CD4-positive, alpha-beta T cell treated with Interleukin-4 for 1 hour (primary cell): ENCODE measurements around the gene GAK.

Source experiments
- DNase-seq, 2 donors: peaks; one replicate each; pipeline ENCODE4 v3.0.0-alpha.2; 2020 to 2022

Gene GAK

GRCh38 chr4:964346-965025 lies 32.4 kb upstream of the GAK start:
- no peak for DNase-seq

- no peak for DNase-seq
Measured at GRCh38 chr4:963276-964225, 31.4 kb upstream of the GAK start.

- no peak for DNase-seq
Measured at GRCh38 chr4:962231-963208, 30.4 kb upstream of the GAK start.

GRCh38 chr4:961351-962230 lies 29.5 kb upstream of the GAK start:
- no peak for DNase-seq

- DNase-seq: no peak
Measured at GRCh38 chr4:960636-961350, 28.7 kb upstream of the GAK start.

GRCh38 chr4:960140-960635 lies 28.1 kb upstream of the GAK start:
- DNase-seq: no peak

GRCh38 chr4:959338-960139 lies 27.4 kb upstream of the GAK start:
- no peak for DNase-seq

- DNase-seq: no peak
Measured at GRCh38 chr4:958696-959337, 26.7 kb upstream of the GAK start.

GRCh38 chr4:958314-958665 lies 26.2 kb upstream of the GAK start:
- DNase-seq: no peak

GRCh38 chr4:957581-958313 lies 25.6 kb upstream of the GAK start:
- DNase-seq: no peak

GRCh38 chr4:957231-957580 lies 25.1 kb upstream of the GAK start:
- no peak for DNase-seq

- no peak for DNase-seq
Measured at GRCh38 chr4:956531-957230, 24.6 kb upstream of the GAK start.

GRCh38 chr4:955931-956381 lies 23.8 kb upstream of the GAK start:
- no peak for DNase-seq

GRCh38 chr4:955161-955921 lies 23.2 kb upstream of the GAK start:
- no peak for DNase-seq

GRCh38 chr4:954211-955020 lies 22.3 kb upstream of the GAK start:
- no peak for DNase-seq

- no peak for DNase-seq
Measured at GRCh38 chr4:953574-953915, 21.4 kb upstream of the GAK start.
